HEK293 (cell line): ENCODE results near the gene MED15.

Experiments
- ATF2 ChIP-seq: fragments of 450-650 bp; formaldehyde crosslinking; IDR thresholded peaks from 2 replicates; pipeline ENCODE4 v1.5.1; 2016; ENCODE audit warnings: missing biosample characterization, missing genetic modification characterization, low read depth
- GLI2 ChIP-seq: fragments of 450-650 bp; formaldehyde crosslinking; IDR thresholded peaks from 2 replicates; pipeline ENCODE4; 2017; ENCODE audit warnings: missing biosample characterization, missing genetic modification characterization, low read depth, borderline replicate concordance
- GLIS1 ChIP-seq: fragments of 450-650 bp; formaldehyde crosslinking; IDR thresholded peaks from 2 replicates; pipeline ENCODE4 v1.5.1; 2016; ENCODE audit warnings: missing biosample characterization, missing genetic modification characterization
- MEIS1 ChIP-seq: sonication (generic); formaldehyde crosslinking; IDR thresholded peaks from 2 replicates; pipeline ENCODE4 v1.8.1; 2022; ENCODE audit warnings: missing genetic modification reagents, mild to moderate bottlenecking, borderline replicate concordance
- SP2 ChIP-seq: fragments of 450-650 bp; formaldehyde crosslinking; IDR thresholded peaks from 2 replicates; pipeline ENCODE4 v1.5.1; 2016; ENCODE audit warnings: missing biosample characterization, missing genetic modification characterization
- SP7 ChIP-seq: fragments of 450-650 bp; formaldehyde crosslinking; IDR thresholded peaks from 2 replicates; pipeline ENCODE4 v1.5.1; 2016; ENCODE audit warnings: missing biosample characterization, missing genetic modification characterization
- ZBTB20 ChIP-seq: fragments of 450-650 bp; formaldehyde crosslinking; IDR thresholded peaks from 2 replicates; pipeline ENCODE4 v1.5.1; 2016; ENCODE audit warnings: missing biosample characterization, missing genetic modification characterization
- ZNF114 ChIP-seq: fragments of 450-650 bp; formaldehyde crosslinking; IDR thresholded peaks from 2 replicates; pipeline ENCODE4 v1.5.0; 2017; ENCODE audit warnings: missing biosample characterization, missing genetic modification characterization
- ZNF148 ChIP-seq: fragments of 450-650 bp; formaldehyde crosslinking; IDR thresholded peaks from 2 replicates; pipeline ENCODE4 v1.5.0; 2017; ENCODE audit warnings: missing biosample characterization, missing genetic modification characterization, borderline replicate concordance
- ZNF26 ChIP-seq: fragments of 450-650 bp; formaldehyde crosslinking; IDR thresholded peaks from 2 replicates; pipeline ENCODE4 v1.5.1; 2016; ENCODE audit warnings: missing biosample characterization, missing genetic modification characterization
- ZNF266 ChIP-seq: fragments of 450-650 bp; formaldehyde crosslinking; IDR thresholded peaks from 2 replicates; pipeline ENCODE4 v1.5.1; 2016; ENCODE audit warnings: missing biosample characterization, missing genetic modification characterization, low read depth
- ZNF280D ChIP-seq: fragments of 450-650 bp; formaldehyde crosslinking; IDR thresholded peaks from 2 replicates; pipeline ENCODE4 v1.5.1; 2016; ENCODE audit warnings: missing biosample characterization, missing genetic modification characterization
- ZNF350 ChIP-seq: fragments of 450-650 bp; formaldehyde crosslinking; IDR thresholded peaks from 2 replicates; pipeline ENCODE4 v1.5.0; 2017; ENCODE audit warnings: missing biosample characterization, mild to moderate bottlenecking, missing genetic modification characterization
- ZNF362 ChIP-seq: fragments of 450-650 bp; formaldehyde crosslinking; IDR thresholded peaks from 2 replicates; pipeline ENCODE4 v1.5.1; 2016; ENCODE audit warnings: missing biosample characterization, missing genetic modification characterization
- ZNF518A ChIP-seq: fragments of 450-650 bp; formaldehyde crosslinking; conservative IDR thresholded peaks from 2 replicates; pipeline ENCODE4 v1.5.1; 2016; ENCODE audit warnings: low read depth, missing biosample characterization, missing genetic modification characterization
- ZNF555 ChIP-seq: fragments of 450-650 bp; formaldehyde crosslinking; conservative IDR thresholded peaks from 2 replicates; pipeline ENCODE4 v1.5.1; 2017; ENCODE audit warnings: missing biosample characterization, mild to moderate bottlenecking, missing genetic modification characterization, inconsistent platforms
- ZNF561 ChIP-seq: fragments of 450-650 bp; IDR thresholded peaks from 2 replicates; pipeline ENCODE4 v1.5.1; 2018; ENCODE audit warnings: missing biosample characterization, missing genetic modification characterization, borderline replicate concordance
- ZNF610 ChIP-seq: fragments of 450-650 bp; formaldehyde crosslinking; IDR thresholded peaks from 2 replicates; pipeline ENCODE4 v1.5.1; 2016; ENCODE audit warnings: missing biosample characterization, missing genetic modification characterization, borderline replicate concordance
- ZNF707 ChIP-seq: fragments of 450-650 bp; formaldehyde crosslinking; IDR thresholded peaks from 2 replicates; pipeline ENCODE4 v1.5.1; 2016; ENCODE audit warnings: missing biosample characterization, missing genetic modification characterization
- ZNF791 ChIP-seq: fragments of 450-650 bp; formaldehyde crosslinking; IDR thresholded peaks from 2 replicates; pipeline ENCODE4 v1.5.1; 2016; ENCODE audit warnings: missing biosample characterization, missing genetic modification characterization
- ZNF843 ChIP-seq: fragments of 450-650 bp; formaldehyde crosslinking; IDR thresholded peaks from 2 replicates; pipeline ENCODE4 v1.5.1; 2016; ENCODE audit warnings: missing biosample characterization, missing genetic modification characterization
- ZSCAN4 ChIP-seq: fragments of 450-650 bp; formaldehyde crosslinking; IDR thresholded peaks from 2 replicates; pipeline ENCODE4 v1.5.1; 2017; ENCODE audit warnings: missing biosample characterization, missing genetic modification characterization

Gene MED15

GRCh38 chr22:20507253-20508066 is at the start of gene MED15 (continued):
- TF ChIP-seq GLIS1 (tag by site-specific recombination), result peak; percentile 38
- peak; percentile 82 for TF ChIP-seq SP7 (tag by site-specific recombination)
- TF ChIP-seq MEIS1 (CRISPR knock-in tag), result no peak
- no peak for TF ChIP-seq ZNF555 (tag by site-specific recombination)
- TF ChIP-seq ZNF707 (tag by site-specific recombination), result no peak
- no peak for TF ChIP-seq ZNF26
- 0 out of 2 replicates have a peak, but pooled peaks have one; percentile 19 for TF ChIP-seq ZNF280D (tag by site-specific recombination)
- no peak for TF ChIP-seq ZNF350 (tag by site-specific recombination)
- no peak for TF ChIP-seq GLI2 (tag by site-specific recombination)
- no peak for TF ChIP-seq ATF2
- TF ChIP-seq ZNF266, result no peak
- no peak for TF ChIP-seq ZNF362 (tag by site-specific recombination)
- TF ChIP-seq ZNF148 (tag by site-specific recombination), result no peak
- peak; percentile 80 for TF ChIP-seq SP2
- no peak for TF ChIP-seq ZNF791 (tag by site-specific recombination)
- peak; percentile 87 for TF ChIP-seq ZBTB20 (tag by site-specific recombination)
- no peak for TF ChIP-seq ZNF114 (tag by site-specific recombination)
- no peak for TF ChIP-seq ZSCAN4
- peak; percentile 88 for TF ChIP-seq ZNF518A (tag by site-specific recombination)
- peak; percentile 80; the same call in 1 of the 2 replicates for TF ChIP-seq ZNF561 (tag by site-specific recombination)
- TF ChIP-seq ZNF610 (tag by site-specific recombination), result 0 out of 2 replicates have a peak, but pooled peaks have one; percentile 40
- 0 out of 2 replicates have a peak, but pooled peaks have one; percentile 10 for TF ChIP-seq ZNF843 (tag by site-specific recombination)
